IPS-18c (cell line): ENCODE measurements around the gene CC2D2B.
"Not testable (repeated sequence)": the region's sequence is repeated elsewhere in the genome, so short reads cannot be mapped to it uniquely, and the experiment has no call there.

Source experiments
- H3K4me3 ChIP-seq: 2 replicates; pipeline ENCODE4 v1.7.0; 2013; ENCODE audit warnings: low read depth, mild to moderate bottlenecking, low read length, moderate library complexity; ENCODE audit not compliant: insufficient read depth
- H3K9me3 ChIP-seq: one replicate; pipeline ENCODE4 v1.6.1; 2013; ENCODE audit warnings: mild to moderate bottlenecking, low read length, moderate library complexity; ENCODE audit not compliant: control insufficient read depth, insufficient read depth

CC2D2B gene

GRCh38 chr10:95896071-95896850 lies 11.5 kb upstream of the CC2D2B start:
- no peak overlapping the region for H3K4me3 ChIP-seq
- H3K9me3 ChIP-seq: no peaks in the 10 kb centered on the region

- not testable (repeated sequence) for H3K4me3 ChIP-seq, H3K9me3 ChIP-seq
These were observed 1.7 kb upstream of the CC2D2B start for GRCh38 chr10:95905897-95906580.

GRCh38 chr10:95906677-95907455 lies 909 bp upstream of the CC2D2B start:
- Histone ChIP-seq H3K9me3 (no peaks in the 10 kb centered on the region), H3K4me3 (peak overlapping the region; percentile 65)

GRCh38 chr10:95908450-95908849 lies 675 bp downstream of the CC2D2B start:
- H3K9me3 ChIP-seq: no peaks in the 10 kb centered on the region
- H3K4me3 ChIP-seq: no peak overlapping the region

- no peak overlapping the region for H3K4me3 ChIP-seq
These were observed 1.8 kb downstream of the CC2D2B start for GRCh38 chr10:95909561-95909960.

GRCh38 chr10:95916039-95916438 lies 8.3 kb downstream of the CC2D2B start:
- not testable (repeated sequence) for H3K9me3 ChIP-seq, H3K4me3 ChIP-seq

More at GRCh38 chr10:95909561-95909960, 1.8 kb downstream of the CC2D2B start:
- H3K9me3 ChIP-seq: no peaks in the 10 kb centered on the region

GRCh38 chr10:95920798-95921426 lies 13.1 kb downstream of the CC2D2B start:
- Histone ChIP-seq H3K4me3 (no peak overlapping the region), H3K9me3 (no peaks in the 10 kb centered on the region)

GRCh38 chr10:95925033-95925432 lies 17.3 kb downstream of the CC2D2B start:
- H3K9me3 ChIP-seq: peaks cover 2% of the 10 kb centered on the region
- no peak overlapping the region for H3K4me3 ChIP-seq

- Histone ChIP-seq H3K4me3 (no peak overlapping the region), H3K9me3 (no peaks in the 10 kb centered on the region)
These were observed 27.7 kb downstream of the CC2D2B start for GRCh38 chr10:95935429-95935828.

- Histone ChIP-seq H3K9me3 (no peaks in the 10 kb centered on the region), H3K4me3 (no peak overlapping the region)
These were observed 33.3 kb downstream of the CC2D2B start for GRCh38 chr10:95941115-95941514.

GRCh38 chr10:95963202-95963990 lies 55.6 kb downstream of the CC2D2B start:
- H3K9me3 ChIP-seq: no peaks in the 10 kb centered on the region
- no peak overlapping the region for H3K4me3 ChIP-seq

- Histone ChIP-seq H3K9me3 (no peaks in the 10 kb centered on the region), H3K4me3 (no peak overlapping the region)
These were observed 56.2 kb downstream of the CC2D2B start for GRCh38 chr10:95963991-95964389.

GRCh38 chr10:95964756-95965155 lies 57.0 kb downstream of the CC2D2B start:
- Histone ChIP-seq H3K4me3 (no peak overlapping the region), H3K9me3 (no peaks in the 10 kb centered on the region)

- Histone ChIP-seq H3K9me3 (no peaks in the 10 kb centered on the region), H3K4me3 (no peak overlapping the region)
These were observed 68.8 kb downstream of the CC2D2B start for GRCh38 chr10:95976362-95977229.

- no peaks in the 10 kb centered on the region for H3K9me3 ChIP-seq
- H3K4me3 ChIP-seq: no peak overlapping the region
These were observed 74.4 kb downstream of the CC2D2B start for GRCh38 chr10:95982200-95982599.
